ENCODE measurements around the gene OTX2. TPM values are rescaled to one million over a fixed set of nuclear protein-coding genes. Genes with fewer than 3 reads are reported as not detected.

The OTX2 gene
- total and polyA plus RNA-seq, 2 of the 4 experiments (the other 2 are of a cell fraction), result not detected

DNA sequence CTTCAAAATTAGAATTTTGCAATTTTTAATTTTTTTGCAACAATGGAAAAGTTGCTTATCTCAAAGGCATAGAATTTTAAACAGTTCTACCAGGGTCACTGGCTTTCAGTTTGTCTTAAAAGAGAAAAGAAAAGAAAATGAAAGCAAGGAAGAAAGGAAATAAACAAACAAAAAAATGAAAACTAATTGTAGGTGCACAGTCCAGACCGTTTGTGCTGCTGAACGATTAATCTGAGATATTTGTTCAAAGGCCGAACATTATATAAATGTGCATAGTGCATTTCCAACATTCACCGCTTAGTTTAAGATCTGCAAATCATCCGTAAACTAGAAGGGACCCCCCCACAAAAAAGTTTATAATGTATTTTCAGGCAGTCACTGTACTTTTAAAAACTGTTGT is 5.5 kb upstream of the OTX2 start:
- Histone ChIP-seq H4K5ac (ENCODE audit: low read depth, low read length) (no peak overlapping the region), H3K23ac (ENCODE audit: low read depth, low read length) (no peak overlapping the region), H2BK20ac (ENCODE audit: low read depth, low read length) (no peak overlapping the region), H3K27me3 (ENCODE audit: control insufficient read depth, insufficient read depth, low read length) (peaks cover 60% of the 10 kb centered on the region), H4K8ac (ENCODE audit: low read depth in 2 of 2, low read length in 2 of 2) (no peak overlapping the region), H2AK5ac (ENCODE audit: low read depth, low read length) (no peak overlapping the region), H3K4ac (ENCODE audit: low read depth, low read length) (no peak overlapping the region), H3K4me3 (ENCODE audit: insufficient read depth, low read depth, low read length) (no peak overlapping the region), H2BK15ac (ENCODE audit: low read depth, low read length) (no peak overlapping the region), H3K14ac (replicated peaks; ENCODE audit: low read depth, low read length) (no peak overlapping the region), H3K56ac (ENCODE audit: extremely low read depth, insufficient read depth, low read length) (no peak overlapping the region), H3K4me1 (ENCODE audit: control insufficient read depth, insufficient read depth, low read length) (no peaks in the 10 kb centered on the region), H3K9me1 (ENCODE audit: insufficient read depth, low read length) (no peaks in the 10 kb centered on the region), H2BK5ac (ENCODE audit: low read depth, low read length, poor library complexity, severe bottlenecking) (no peak overlapping the region), H2AFZ (replicated peaks; ENCODE audit: low read length, poor library complexity) (no peak overlapping the region), H2AK9ac (replicated peaks; ENCODE audit: low read depth, low read length, poor library complexity) (no peak overlapping the region), H4K91ac (ENCODE audit: insufficient read depth, low read depth, low read length) (no peak overlapping the region), H3K4me2 (ENCODE audit: low read depth, low read length) (no peak overlapping the region), H3K79me1 (ENCODE audit: low read depth in 1 of 2, low read length in 2 of 2) (no peaks in the 10 kb centered on the region), H3K9me3 (ENCODE audit: control insufficient read depth, insufficient read depth, low read length) (peaks cover 6% of the 10 kb centered on the region; the same call in 1 of the 2 replicates), H4K20me1 (ENCODE audit: insufficient read depth, low read length) (no peaks in the 10 kb centered on the region), H3K36me3 (ENCODE audit: control insufficient read depth, insufficient read depth, low read length) (no peaks in the 10 kb centered on the region), H2BK120ac (ENCODE audit: low read depth, low read length) (no peak overlapping the region), H3K9ac (ENCODE audit: low read depth, low read length) (no peak overlapping the region), H3K18ac (ENCODE audit: low read depth, low read length) (no peak overlapping the region), H3K27ac (ENCODE audit: insufficient read depth, low read length) (no peak overlapping the region)
- TF ChIP-seq SMC3 (IDR thresholded peaks at IDR 0.05; ENCODE audit: low read depth, low read length) (no peak), CHD1 (IDR thresholded peaks at IDR 0.05; ENCODE audit: low read depth, low read length) (no peak), MAZ (IDR thresholded peaks at IDR 0.05; ENCODE audit: borderline replicate concordance, low read depth, low read length) (no peak), RFX5 (IDR thresholded peaks at IDR 0.05; ENCODE audit: low read depth, low read length) (no peak), MAFK (IDR thresholded peaks at IDR 0.05; ENCODE audit: low read depth, low read length) (no peak), RCOR1 (IDR thresholded peaks at IDR 0.05; ENCODE audit: insufficient replicate concordance, low read length) (no peak), RAD21 (IDR thresholded peaks at IDR 0.05; ENCODE audit: low read length) (no peak), BHLHE40 (IDR thresholded peaks at IDR 0.05; ENCODE audit: low read depth, low read length) (no peak), POLR2A (IDR thresholded peaks at IDR 0.05; ENCODE audit: low read depth, low read length) (no peak), MXI1 (IDR thresholded peaks at IDR 0.05; ENCODE audit: borderline replicate concordance, low read depth, low read length) (no peak), CEBPB (IDR thresholded peaks at IDR 0.05; ENCODE audit: low read depth, low read length) (no peak)
- TF ChIP-seq, protein P1, sequence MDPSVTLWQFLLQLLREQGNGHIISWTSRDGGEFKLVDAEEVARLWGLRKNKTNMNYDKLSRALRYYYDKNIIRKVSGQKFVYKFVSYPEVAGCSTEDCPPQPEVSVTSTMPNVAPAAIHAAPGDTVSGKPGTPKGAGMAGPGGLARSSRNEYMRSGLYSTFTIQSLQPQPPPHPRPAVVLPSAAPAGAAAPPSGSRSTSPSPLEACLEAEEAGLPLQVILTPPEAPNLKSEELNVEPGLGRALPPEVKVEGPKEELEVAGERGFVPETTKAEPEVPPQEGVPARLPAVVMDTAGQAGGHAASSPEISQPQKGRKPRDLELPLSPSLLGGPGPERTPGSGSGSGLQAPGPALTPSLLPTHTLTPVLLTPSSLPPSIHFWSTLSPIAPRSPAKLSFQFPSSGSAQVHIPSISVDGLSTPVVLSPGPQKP (IDR thresholded peaks at IDR 0.05; ENCODE audit: borderline replicate concordance, low read depth, low read length), result no peak
- ATAC-seq (ENCODE audit: low read depth), result no peak
- in situ Hi-C loops (cut with MboI; ENCODE audit: low sequenced_read_pairs), result no loop called here
- no TSS peak for BruUV-seq (replicated peaks)
- CTCF ChIA-PET, result no interaction called here
- no peak for DNase-seq
- POLR2A ChIA-PET (ENCODE audit: unreplicated experiment), result no interaction called here
- no CpG with 5 or more reads among the region's 5 CpGs for WGBS, 2 experiments (ENCODE audit: extremely low coverage in 2 of 2, insufficient read length in 1 of 2)
- intact Hi-C loops (cut with micrococcal nuclease), result no loop called here
- dilution Hi-C loops (cut with HindIII; ENCODE audit: low sequenced_read_pairs, unreplicated experiment), result no loop called here

Measured in IMR-90 (cell line).